ENCODE results near the gene KIFC3.

DNA sequence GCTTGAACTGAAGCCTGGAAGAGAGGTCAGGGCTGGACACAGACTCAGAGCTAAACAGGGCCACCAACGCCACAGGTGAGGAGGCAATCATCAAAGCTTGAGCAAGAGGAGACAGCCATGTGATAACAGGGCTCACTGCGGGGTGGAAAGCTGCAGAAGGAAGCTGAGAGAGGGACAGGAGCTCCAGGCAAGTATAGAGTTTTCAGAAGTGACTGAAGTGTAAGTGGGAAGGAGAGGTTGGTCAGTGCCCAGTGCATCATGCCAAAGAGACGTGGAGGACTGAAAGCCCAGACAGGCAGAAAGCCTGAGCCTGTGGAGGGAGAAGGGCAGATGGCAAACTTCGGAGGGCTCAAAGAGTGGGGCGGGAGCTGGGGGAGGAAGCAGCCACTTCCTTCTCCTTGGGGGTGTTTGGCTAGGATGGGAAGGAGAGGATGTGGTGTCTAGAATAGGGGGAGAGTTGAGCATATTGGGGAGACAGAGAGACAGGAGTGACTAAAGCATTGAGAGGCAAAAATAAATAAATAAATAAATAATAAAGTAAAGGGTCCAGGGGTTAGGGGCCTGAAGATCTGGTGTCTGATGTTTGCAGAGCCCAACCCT, 2.6 kb downstream of the KIFC3 start:
- TF ChIP-seq, protein P1, sequence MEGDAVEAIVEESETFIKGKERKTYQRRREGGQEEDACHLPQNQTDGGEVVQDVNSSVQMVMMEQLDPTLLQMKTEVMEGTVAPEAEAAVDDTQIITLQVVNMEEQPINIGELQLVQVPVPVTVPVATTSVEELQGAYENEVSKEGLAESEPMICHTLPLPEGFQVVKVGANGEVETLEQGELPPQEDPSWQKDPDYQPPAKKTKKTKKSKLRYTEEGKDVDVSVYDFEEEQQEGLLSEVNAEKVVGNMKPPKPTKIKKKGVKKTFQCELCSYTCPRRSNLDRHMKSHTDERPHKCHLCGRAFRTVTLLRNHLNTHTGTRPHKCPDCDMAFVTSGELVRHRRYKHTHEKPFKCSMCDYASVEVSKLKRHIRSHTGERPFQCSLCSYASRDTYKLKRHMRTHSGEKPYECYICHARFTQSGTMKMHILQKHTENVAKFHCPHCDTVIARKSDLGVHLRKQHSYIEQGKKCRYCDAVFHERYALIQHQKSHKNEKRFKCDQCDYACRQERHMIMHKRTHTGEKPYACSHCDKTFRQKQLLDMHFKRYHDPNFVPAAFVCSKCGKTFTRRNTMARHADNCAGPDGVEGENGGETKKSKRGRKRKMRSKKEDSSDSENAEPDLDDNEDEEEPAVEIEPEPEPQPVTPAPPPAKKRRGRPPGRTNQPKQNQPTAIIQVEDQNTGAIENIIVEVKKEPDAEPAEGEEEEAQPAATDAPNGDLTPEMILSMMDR (conservative IDR thresholded peaks at IDR 0.05 in 1 of 2, IDR thresholded peaks at IDR 0.05 in 1 of 2; ENCODE audit: low read depth in 1 of 2, low read length in 2 of 2), result no peak
- TF ChIP-seq EZH2 (IDR thresholded peaks at IDR 0.05; ENCODE audit: low read length, missing control alignments), result no peak
